BJ (cell line): ENCODE results near the gene MEGF6. TPM values are rescaled to one million over a fixed set of nuclear protein-coding genes. Genes with fewer than 3 reads are reported as not detected.

Experiments
- CTCF ChIA-PET: fragments of 350-600 bp; formaldehyde crosslinking; extraction: SDS; loops from one replicate; lab custom pipeline; 2021; ENCODE audit warnings: antibody characterized with exemption, inconsistent platforms; lab: Yijun Ruan, JAX
- POLR2A ChIA-PET: fragments of 300-600 bp; sonication (Branson Sonifier 250); formaldehyde crosslinking; extraction: SDS; loops from one replicate; lab custom pipeline; 2021; ENCODE audit warnings: antibody characterized with exemption; lab: Charles Lee
- DNase-seq: peaks from one replicate; pipeline ENCODE4 v3.0.0-alpha.2; 2011; ENCODE audit warnings: low read depth
- H3K27me3 ChIP-seq: 2 replicates; pipeline ENCODE4 v1.6.0; 2011; ENCODE audit warnings: low read length; ENCODE audit not compliant: control insufficient read depth, insufficient read depth
- H3K36me3 ChIP-seq: 2 replicates; pipeline ENCODE4 v1.5.1; 2011; ENCODE audit warnings: low read length; ENCODE audit not compliant: control insufficient read depth, insufficient read depth
- H3K4me3 ChIP-seq: 2 replicates; pipeline ENCODE4 v1.5.1; 2011; ENCODE audit warnings: low read depth, mild to moderate bottlenecking, control low read depth, low read length
- polyA plus RNA-seq: library from polyadenylated mRNA; depleted of rRNA; stranded (reverse); fragments of >200 nt; gene quantifications from 2 replicates; pipeline ENCODE4 v1.2.3, GENCODE V29; 2011
- TF ChIP-seq, protein P1 (sequence below): IDR thresholded peaks from 2 replicates; pipeline ENCODE4 v1.5.1; 2011; ENCODE audit warnings: low read depth, mild to moderate bottlenecking, control low read depth, inconsistent platforms, low read length, moderate library complexity; ENCODE audit not compliant: insufficient read depth

MEGF6 gene
- polyA plus RNA-seq, 1 experiment, result 77.4 TPM

DNA sequence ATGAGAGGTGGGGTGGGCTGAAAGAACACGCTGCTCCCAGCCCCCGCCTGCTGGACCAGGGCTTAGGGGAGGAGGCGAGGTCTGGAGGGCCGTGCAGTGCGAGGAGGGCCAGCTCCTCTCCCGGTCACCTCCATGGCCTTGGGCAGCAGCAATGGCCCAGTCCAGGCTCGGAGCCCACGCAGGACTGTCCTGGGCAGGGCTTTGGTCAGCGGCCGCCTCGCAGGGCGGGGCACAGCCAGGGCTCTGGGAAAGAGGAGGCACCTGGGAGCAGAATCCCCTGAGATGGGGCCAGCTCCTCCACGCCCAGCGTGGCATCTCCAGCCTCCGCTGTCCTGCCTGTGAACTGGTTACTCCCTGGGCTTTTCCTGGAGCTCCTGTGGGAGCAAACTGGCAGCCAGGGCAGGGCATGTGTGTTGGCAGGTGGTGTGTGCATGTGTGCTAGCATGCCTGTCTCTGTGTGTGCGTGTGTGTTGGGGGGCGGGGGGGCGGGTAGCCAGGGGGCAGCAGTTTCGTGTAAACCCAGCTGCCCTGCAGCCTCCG, 129.4 kb downstream of the MEGF6 start:
- ChIA-PET POLR2A (no interaction called here), CTCF (interaction anchor here (0.8 to 2.3 kb wide), 6 partner anchors 9 to 148 kb away, joined by 3 to 9 read pairs (median 4); no protein-coding TSS in a partner anchor)
- Histone ChIP-seq H3K27me3 (no peaks in the 10 kb centered on the region), H3K4me3 (no peak overlapping the region), H3K36me3 (no peaks in the 10 kb centered on the region)
- TF ChIP-seq, protein P1, sequence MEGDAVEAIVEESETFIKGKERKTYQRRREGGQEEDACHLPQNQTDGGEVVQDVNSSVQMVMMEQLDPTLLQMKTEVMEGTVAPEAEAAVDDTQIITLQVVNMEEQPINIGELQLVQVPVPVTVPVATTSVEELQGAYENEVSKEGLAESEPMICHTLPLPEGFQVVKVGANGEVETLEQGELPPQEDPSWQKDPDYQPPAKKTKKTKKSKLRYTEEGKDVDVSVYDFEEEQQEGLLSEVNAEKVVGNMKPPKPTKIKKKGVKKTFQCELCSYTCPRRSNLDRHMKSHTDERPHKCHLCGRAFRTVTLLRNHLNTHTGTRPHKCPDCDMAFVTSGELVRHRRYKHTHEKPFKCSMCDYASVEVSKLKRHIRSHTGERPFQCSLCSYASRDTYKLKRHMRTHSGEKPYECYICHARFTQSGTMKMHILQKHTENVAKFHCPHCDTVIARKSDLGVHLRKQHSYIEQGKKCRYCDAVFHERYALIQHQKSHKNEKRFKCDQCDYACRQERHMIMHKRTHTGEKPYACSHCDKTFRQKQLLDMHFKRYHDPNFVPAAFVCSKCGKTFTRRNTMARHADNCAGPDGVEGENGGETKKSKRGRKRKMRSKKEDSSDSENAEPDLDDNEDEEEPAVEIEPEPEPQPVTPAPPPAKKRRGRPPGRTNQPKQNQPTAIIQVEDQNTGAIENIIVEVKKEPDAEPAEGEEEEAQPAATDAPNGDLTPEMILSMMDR, result no peak
- DNase-seq, result no peak

DNA sequence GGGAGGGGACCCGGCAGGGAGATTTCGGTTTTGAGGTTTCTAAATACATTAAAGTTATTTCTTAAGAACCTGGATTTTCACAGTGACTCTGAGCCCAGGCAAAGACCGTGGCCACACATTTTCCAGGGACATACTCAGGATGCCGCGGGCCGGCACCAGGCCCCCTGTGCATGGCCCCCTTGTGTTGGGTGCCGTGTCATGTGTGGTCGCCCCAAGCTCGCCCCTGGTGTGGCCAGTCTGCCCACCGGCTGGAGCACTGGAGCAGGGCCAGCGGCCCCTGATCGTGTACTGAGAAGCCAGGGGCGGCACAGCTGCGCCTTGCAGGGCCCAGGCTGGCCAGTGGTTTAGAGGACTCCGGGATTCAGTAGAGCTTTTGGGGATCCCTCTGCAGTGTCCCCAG, 130.3 kb downstream of the MEGF6 start:
- TF ChIP-seq, protein P1, result no peak
- DNase-seq, result no peak
- ChIA-PET CTCF (interaction anchor here (0.7 to 2.3 kb wide), 8 partner anchors 10 to 138 kb away, joined by 3 to 9 read pairs (median 3); no protein-coding TSS in a partner anchor), POLR2A (no interaction called here)
- Histone ChIP-seq H3K36me3 (no peaks in the 10 kb centered on the region), H3K4me3 (no peak overlapping the region), H3K27me3 (no peaks in the 10 kb centered on the region)

DNA sequence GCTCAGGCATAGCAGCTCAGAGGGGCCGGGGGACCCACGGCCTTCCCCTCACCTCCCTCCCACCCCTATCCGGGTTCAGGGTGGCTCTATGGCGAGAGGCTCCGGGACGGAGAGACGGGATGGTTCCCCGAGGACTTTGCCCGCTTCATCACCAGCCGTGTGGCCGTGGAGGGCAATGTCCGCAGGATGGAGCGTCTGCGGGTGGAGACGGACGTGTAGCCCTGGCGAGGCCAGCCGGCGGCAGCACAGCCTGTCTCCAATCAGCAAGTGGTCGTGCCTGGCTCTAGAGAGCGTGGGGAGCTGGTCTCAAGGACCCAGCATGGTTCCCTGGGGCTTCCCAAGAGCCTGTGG, 131.0 kb downstream of the MEGF6 start:
- CTCF ChIA-PET, result interaction anchor here (0.7 to 2.3 kb wide), 6 partner anchors 9 to 139 kb away, joined by 3 to 9 read pairs (median 3); no protein-coding TSS in a partner anchor
- H3K36me3 ChIP-seq, result no peaks in the 10 kb centered on the region
- TF ChIP-seq, protein P1, result no peak
- H3K4me3 ChIP-seq, result no peak overlapping the region
- no peak for DNase-seq
- H3K27me3 ChIP-seq, result no peaks in the 10 kb centered on the region
- POLR2A ChIA-PET, result no interaction called here

DNA sequence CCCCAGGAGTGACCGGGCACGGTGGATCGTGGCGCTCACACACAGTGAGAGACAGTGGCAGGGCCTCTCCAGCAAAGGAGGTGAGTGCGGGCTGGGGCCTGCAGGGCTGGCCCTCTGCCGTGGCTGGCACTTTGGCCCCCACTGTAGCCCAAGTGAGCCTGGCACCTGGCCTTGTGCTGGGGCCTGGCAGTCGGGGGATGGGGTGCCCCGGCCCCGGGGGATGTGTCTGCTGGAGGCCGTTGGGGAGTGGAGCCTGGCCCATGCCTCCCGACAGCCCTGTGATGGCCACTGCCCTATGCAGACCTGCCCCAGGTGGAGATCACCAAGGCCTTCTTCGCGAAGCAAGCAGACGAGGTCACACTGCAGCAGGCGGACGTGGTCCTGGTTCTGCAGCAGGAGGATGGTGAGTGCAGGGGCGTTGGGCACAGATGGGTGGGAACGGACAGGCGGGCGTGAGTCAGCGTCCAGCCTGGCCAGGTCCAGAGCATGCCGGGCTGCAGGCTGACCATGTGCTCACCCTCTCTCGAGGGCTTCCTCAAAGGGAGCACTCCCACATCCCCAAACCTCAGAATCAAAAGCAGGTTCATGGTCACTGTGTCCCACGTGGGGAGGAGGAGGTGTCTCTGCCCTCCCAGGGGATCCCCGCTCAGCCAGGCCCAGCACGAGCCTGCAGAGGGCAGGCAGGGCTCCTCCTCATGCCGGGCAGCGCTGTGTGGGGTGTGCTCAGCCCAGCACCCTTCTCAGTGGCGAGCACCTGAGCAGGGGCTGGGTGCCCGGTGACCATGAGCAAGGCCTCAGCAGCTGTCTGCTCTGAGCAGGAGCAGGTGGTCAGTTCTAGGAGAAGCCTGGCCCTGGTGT, 131.6 kb downstream of the MEGF6 start:
- Histone ChIP-seq H3K27me3 (no peaks in the 10 kb centered on the region), H3K4me3 (no peak overlapping the region), H3K36me3 (no peaks in the 10 kb centered on the region)
- CTCF ChIA-PET, result interaction anchor here (1.0 to 2.3 kb wide), 6 partner anchors 11 to 139 kb away, joined by 3 to 9 read pairs (median 3); no protein-coding TSS in a partner anchor
- POLR2A ChIA-PET, result no interaction called here
- TF ChIP-seq, protein P1, result no peak
- DNase-seq, result no peak

DNA sequence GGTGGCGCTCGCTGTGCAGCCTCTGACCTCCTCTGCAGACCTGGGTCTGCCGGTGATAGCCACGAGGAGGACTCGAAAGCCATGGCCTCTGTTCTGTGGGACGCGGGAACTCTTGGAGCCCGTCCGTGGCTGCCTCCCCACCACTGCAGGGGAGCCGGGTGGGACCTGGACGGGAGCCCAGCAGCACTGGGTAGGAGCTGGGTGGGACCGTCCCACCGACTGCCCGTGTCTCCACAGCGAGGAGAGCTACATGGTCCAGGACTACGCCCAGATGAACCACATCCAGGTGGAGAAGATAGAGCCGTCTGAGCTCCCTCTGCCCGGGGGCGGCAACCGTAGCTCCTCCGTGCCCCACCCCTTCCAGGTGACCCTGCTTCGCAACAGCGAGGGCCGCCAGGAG, 133.1 kb downstream of the MEGF6 start:
- TF ChIP-seq, protein P1, result no peak
- Histone ChIP-seq H3K27me3 (no peaks in the 10 kb centered on the region), H3K4me3 (no peak overlapping the region), H3K36me3 (no peaks in the 10 kb centered on the region)
- ChIA-PET POLR2A (no interaction called here), CTCF (interaction anchor here (0.8 to 1.9 kb wide), 4 partner anchors 19 to 142 kb away, joined by 3 to 5 read pairs (median 4); no protein-coding TSS in a partner anchor)
- DNase-seq, result no peak
